CD4-positive, alpha-beta T cell treated with Interleukin-10 for 1 hour (primary cell): ENCODE results near the gene KLF7.

ENCODE experiments used
- DNase-seq: peaks from one replicate; pipeline ENCODE4 v3.0.0-alpha.2; 2020

KLF7 gene

GRCh38 chr2:207148020-207148419 lies 17.7 kb downstream of the KLF7 start:
- DNase-seq: no peak

GRCh38 chr2:207144173-207144785 lies 21.5 kb downstream of the KLF7 start:
- DNase-seq: no peak

GRCh38 chr2:207143215-207144172 lies 22.3 kb downstream of the KLF7 start:
- peak; percentile 73 for DNase-seq

- DNase-seq: peak; percentile 47
Measured at GRCh38 chr2:207142461-207142860, 23.3 kb downstream of the KLF7 start.

GRCh38 chr2:207141386-207141785 lies 24.4 kb downstream of the KLF7 start:
- no peak for DNase-seq

- no peak for DNase-seq
Measured at GRCh38 chr2:207140265-207140664, 25.5 kb downstream of the KLF7 start.

- DNase-seq: no peak
Measured at GRCh38 chr2:207139552-207139951, 26.2 kb downstream of the KLF7 start.

GRCh38 chr2:207138627-207139297 lies 27.0 kb downstream of the KLF7 start:
- no peak for DNase-seq

- DNase-seq: no peak
Measured at GRCh38 chr2:207137596-207138337, 28.0 kb downstream of the KLF7 start.

GRCh38 chr2:207136874-207137273 lies 28.9 kb downstream of the KLF7 start:
- no peak for DNase-seq

- DNase-seq: no peak
Measured at GRCh38 chr2:207135801-207136457, 29.8 kb downstream of the KLF7 start.

- peak; percentile 37 for DNase-seq
Measured at GRCh38 chr2:207135340-207135739, 30.4 kb downstream of the KLF7 start.

- no peak for DNase-seq
Measured at GRCh38 chr2:207133820-207134519, 31.8 kb downstream of the KLF7 start.

- DNase-seq: no peak
Measured at GRCh38 chr2:207133458-207133819, 32.3 kb downstream of the KLF7 start.

- no peak for DNase-seq
Measured at GRCh38 chr2:207132019-207132418, 33.7 kb downstream of the KLF7 start.

- no peak for DNase-seq
Measured at GRCh38 chr2:207131594-207131993, 34.2 kb downstream of the KLF7 start.

- no peak for DNase-seq
Measured at GRCh38 chr2:207130958-207131521, 34.7 kb downstream of the KLF7 start.

GRCh38 chr2:207129821-207130220 lies 35.9 kb downstream of the KLF7 start:
- DNase-seq: no peak

- DNase-seq: no peak
Measured at GRCh38 chr2:207128867-207129266, 36.9 kb downstream of the KLF7 start.

- no peak for DNase-seq
Measured at GRCh38 chr2:207126724-207127308, 38.9 kb downstream of the KLF7 start.

- DNase-seq: no peak
Measured at GRCh38 chr2:207123776-207124391, 41.9 kb downstream of the KLF7 start.
